GM18508 (cell line): Measurements from ENCODE around the gene RABL2B.

Experiments used
- ATAC-seq: cut with Tn5 transposase; IDR thresholded peaks from one replicate; pipeline ENCODE4 v1.9.1; 2021; ENCODE audit warnings: moderate number of reproducible peaks; ENCODE audit not compliant: insufficient read depth, unreplicated experiment

RABL2B gene

DNA sequence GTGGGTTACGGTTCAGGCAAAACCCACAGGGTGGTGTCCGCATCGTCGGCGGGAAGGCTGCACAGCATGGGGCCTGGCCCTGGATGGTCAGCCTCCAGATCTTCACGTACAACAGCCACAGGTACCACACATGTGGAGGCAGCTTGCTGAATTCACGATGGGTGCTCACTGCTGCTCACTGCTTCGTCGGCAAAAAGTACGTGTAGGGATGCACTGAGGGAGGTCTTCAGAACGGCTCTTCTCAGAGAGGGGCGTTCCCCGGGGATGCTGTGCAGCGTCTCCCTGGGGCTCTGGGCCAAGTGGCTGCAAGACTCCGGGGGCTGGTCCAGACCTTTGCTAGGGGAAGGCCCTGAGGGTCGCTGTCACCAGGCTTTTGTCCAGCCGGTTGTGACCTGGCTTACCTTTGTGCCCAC is 44.2 kb downstream of the RABL2B start:
- ATAC-seq: no peak

- ATAC-seq: no peak
Observed at GRCh38 chr22:50738649-50739227, 44.7 kb downstream of the RABL2B start.

- ATAC-seq: no peak
Observed at GRCh38 chr22:50737728-50738648, 45.4 kb downstream of the RABL2B start, which contains the start of gene ACR. TSS of gene ACR (plus strand) at chr22:50738204. CDS start at chr22:50738236, 32 bp downstream.

DNA sequence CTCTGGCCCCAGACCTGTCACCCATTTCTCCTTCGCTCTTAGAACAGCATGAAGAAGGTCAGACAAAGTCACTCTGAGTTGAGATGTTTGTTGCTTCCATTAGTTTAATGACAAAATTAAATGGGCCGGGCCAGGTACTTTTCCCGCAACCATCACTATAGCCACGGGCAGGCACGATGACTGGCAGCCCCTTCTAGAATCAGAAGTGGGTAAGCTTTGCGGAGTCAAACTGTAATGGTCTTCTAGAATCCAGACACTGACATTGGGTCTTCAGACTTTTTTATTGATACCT is 47.8 kb downstream of the RABL2B start:
- ATAC-seq: no peak

- ATAC-seq: no peak
Observed at GRCh38 chr22:50734986-50735738, 48.3 kb downstream of the RABL2B start.

DNA sequence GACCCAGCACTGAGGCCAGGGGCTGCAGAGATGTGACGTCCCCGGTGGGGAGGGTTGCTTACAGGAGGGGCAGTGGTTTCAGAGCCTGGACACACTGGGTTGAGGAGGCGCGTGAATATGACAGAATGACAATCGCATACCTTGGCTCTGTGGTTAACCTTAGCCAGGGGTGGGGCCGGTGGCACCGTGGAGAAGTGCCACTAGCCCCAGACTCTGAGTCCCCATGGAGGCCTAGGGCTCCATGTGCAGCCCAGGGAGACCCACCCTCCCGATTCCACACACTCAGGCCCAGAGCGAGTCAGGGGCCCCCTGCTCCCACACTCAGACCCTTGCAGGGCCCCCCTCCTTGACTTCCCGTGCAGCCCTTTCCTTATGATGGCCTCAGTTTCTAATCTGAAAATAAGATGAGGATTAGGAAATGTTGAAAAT is 49.1 kb downstream of the RABL2B start:
- ATAC-seq: no peak

- ATAC-seq: no peak
Observed at GRCh38 chr22:50733521-50734342, 49.7 kb downstream of the RABL2B start.

- no peak for ATAC-seq
Observed at GRCh38 chr22:50732681-50733080, 50.8 kb downstream of the RABL2B start.

- ATAC-seq: no peak
Observed at GRCh38 chr22:50731811-50732624, 51.4 kb downstream of the RABL2B start.

- no peak for ATAC-seq
Observed at GRCh38 chr22:50730941-50731661, 52.3 kb downstream of the RABL2B start.

DNA sequence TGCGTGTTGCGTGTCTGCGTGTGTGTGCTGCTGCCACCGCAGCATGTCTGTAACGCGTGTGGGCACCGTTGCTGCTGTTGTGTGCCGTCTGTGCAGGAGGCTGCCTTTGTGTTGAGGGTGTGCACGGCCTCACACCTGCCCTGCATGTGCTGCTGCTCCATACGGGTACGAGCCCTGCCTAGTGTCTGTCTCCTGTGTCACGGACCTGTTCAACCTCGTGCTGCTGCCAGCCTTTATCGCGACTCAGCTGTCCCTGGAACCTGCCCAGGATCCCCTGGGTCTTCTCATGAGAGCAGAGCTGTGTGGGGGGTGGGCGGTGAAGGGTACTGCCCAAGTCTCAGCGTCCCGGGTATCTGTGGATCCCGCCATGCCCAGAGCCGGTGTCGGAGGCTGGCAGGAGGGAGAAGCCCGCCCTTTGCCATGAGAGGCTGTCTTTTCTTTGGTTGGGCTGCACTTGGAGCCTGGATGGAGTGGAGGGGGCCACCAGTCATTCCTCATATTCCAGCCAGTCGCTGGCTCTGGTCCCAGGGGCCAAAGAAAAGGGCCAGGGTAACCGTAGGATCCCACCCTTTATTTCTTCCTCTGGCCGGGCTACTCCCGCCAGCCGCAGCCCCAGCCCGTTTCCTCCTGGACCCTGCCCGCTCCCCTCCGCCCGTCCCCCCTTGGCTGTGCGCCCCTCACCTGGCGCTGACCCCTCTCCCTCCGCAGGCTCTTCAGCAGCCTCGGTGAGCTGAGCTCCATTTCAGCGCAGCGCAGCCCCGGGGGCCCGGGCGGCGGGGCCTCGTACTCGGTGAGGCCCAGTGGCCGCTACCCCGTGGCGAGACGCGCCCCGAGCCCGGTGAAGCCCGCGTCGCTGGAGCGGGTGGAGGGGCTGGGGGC is 53.2 kb downstream of the RABL2B start:
- ATAC-seq: no peak

GRCh38 chr22:50729391-50730012 is 53.9 kb downstream of the RABL2B start:
- ATAC-seq: no peak

DNA sequence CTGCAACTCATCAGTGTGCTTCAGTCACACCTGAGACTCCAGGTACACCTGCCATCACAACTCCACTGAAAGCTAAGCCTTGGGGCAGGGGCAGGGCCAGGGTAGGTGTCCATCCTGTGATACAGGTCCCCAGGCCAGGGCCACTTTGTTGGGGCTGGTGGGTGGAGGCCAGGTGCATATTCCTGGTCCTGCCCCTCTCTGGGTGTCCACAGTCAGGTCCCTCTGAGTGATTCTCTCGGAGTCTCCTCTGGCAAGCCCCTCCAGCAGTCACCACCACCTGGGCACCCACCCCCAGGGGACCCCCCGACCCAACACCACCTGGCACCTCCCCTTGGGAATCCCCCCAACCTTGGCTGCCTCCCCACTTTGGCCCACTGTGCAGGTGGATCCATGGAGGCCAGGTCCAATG is 54.9 kb downstream of the RABL2B start:
- ATAC-seq: no peak

DNA sequence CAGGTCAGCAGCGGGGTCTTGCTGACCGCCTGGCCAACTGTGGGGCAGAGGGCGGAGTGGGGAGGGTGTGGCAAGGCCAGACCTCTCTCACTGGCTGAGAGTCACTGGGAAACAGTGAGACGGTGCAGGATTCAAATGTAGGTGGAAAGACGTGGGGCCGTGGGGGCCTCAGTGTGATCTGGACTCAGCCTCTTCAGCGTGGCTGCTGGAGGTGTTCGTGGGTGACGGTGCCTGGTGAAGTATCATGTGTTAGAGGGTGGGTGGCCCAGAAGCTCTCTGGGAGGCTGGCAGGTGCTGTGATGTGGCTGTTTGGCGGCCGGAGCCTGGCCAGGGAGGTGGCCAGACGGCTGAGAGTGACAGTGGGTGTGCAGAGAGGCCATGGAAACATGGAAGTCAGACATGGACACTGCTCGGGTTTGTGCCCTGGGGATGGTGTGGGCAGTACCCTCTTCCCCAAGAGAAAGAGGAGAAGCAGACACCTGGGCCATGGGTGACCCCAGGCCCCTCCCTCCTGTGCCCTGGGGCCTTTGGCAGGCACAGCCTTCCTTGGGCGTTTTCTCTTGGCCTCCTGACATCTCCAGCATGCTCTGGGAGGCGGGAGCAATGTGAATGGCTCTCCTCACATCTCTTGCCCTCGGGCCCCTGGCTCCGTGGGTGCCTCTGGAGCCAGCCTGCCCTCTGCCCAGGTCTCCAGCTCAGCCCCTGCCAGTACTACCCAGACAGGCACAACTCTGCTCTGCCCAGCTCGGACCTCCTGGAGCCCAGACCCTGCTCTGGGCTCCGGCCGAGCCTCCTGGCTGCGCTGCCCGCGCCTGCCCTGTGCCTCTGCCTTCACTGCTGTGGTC is 55.5 kb downstream of the RABL2B start:
- no peak for ATAC-seq

- no peak for ATAC-seq
Observed at GRCh38 chr22:50726643-50727340, 56.6 kb downstream of the RABL2B start.

DNA sequence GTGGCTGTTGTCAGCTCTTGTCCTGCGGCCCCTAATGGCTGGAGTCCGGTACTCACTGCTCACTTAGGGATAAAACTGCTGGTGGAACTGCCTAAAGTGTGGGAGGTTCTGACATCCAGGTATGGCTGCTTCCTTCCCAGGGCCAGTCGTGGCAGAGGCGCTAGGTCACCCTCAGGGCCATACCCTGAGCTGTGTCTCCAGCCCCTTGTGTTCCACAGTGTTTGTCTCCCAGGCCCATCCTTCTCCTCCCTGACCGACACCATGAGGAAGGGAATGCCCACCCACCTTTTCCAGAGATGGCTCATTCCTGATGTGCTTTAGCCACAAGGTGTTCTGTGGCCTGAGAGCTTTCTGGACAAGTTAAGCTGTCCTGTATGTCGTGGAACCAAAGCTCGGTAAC is 57.8 kb downstream of the RABL2B start:
- no peak for ATAC-seq
